GM23338 (cell line): ENCODE results near the gene ARHGEF10L. TPM values are rescaled to one million over a fixed set of nuclear protein-coding genes. Genes with fewer than 3 reads are reported as not detected.

ENCODE experiments used
- ATAC-seq: fragments of 200-7000 bp; cut with Tn5 transposase; 3 replicates; pipeline ENCODE4 v1.9.1; 2020
- DNase-seq: peaks from one replicate; pipeline ENCODE4 v3.0.0-alpha.2; 2015; ENCODE audit warnings: low spot score
- H2AFZ ChIP-seq: fragments of 200-600 bp; sonication (generic); 2 replicates; pipeline ENCODE4 v1.8.0; 2016; ENCODE audit warnings: antibody characterized with exemption, mild to moderate bottlenecking, moderate library complexity
- H3F3A ChIP-seq: fragments of 200-600 bp; sonication (generic); replicated peaks from 2 replicates; pipeline ENCODE4 v1.8.0; 2017; ENCODE audit warnings: antibody characterized with exemption, mixed run types, low read depth
- H3K27ac ChIP-seq: fragments of 200-600 bp; sonication (generic); 2 replicates; pipeline ENCODE4 v1.6.1; 2016; ENCODE audit warnings: low read depth
- H3K27me3 ChIP-seq: fragments of 200-600 bp; sonication (generic); 2 replicates; pipeline ENCODE4 v1.8.0; 2016; ENCODE audit warnings: mild to moderate bottlenecking, mixed run types, moderate library complexity; ENCODE audit not compliant: insufficient read depth
- H3K36me3 ChIP-seq: fragments of 200-600 bp; sonication (generic); 2 replicates; pipeline ENCODE4 v1.8.0; 2016; ENCODE audit warnings: mild to moderate bottlenecking; ENCODE audit not compliant: insufficient read depth
- H3K4me1 ChIP-seq: fragments of 200-600 bp; sonication (generic); 2 replicates; pipeline ENCODE4 v1.8.0; 2016; ENCODE audit warnings: mild to moderate bottlenecking, moderate library complexity; ENCODE audit not compliant: insufficient read depth
- H3K4me2 ChIP-seq: fragments of 200-600 bp; sonication (generic); 2 replicates; pipeline ENCODE4 v1.7.1; 2017; ENCODE audit warnings: mixed run types
- H3K4me3 ChIP-seq: fragments of 200-600 bp; sonication (generic); 2 replicates; pipeline ENCODE4 v1.6.1; 2016; ENCODE audit warnings: mixed run types
- H3K79me2 ChIP-seq: fragments of 200-600 bp; sonication (generic); replicated peaks from 2 replicates; pipeline ENCODE4 v1.8.0; 2017; ENCODE audit warnings: mild to moderate bottlenecking; ENCODE audit not compliant: insufficient read depth
- H3K9me2 ChIP-seq: fragments of 200-600 bp; sonication (generic); 2 replicates; pipeline ENCODE4 v1.8.0; 2017; ENCODE audit not compliant: insufficient read depth
- H4K20me1 ChIP-seq: fragments of 200-600 bp; sonication (generic); replicated peaks from 2 replicates; pipeline ENCODE4 v1.8.0; 2017; ENCODE audit warnings: mild to moderate bottlenecking; ENCODE audit not compliant: insufficient read depth
- H3K27ac Mint-ChIP-seq: 2 replicates; pipeline ENCODE4 v1.8.0; 2020; ENCODE audit warnings: inconsistent platforms, mild to moderate bottlenecking, moderate library complexity, mixed read lengths
- H3K27me3 Mint-ChIP-seq: 3 replicates; pipeline ENCODE4 v1.8.0; 2022; ENCODE audit warnings: low read depth, mild to moderate bottlenecking, moderate library complexity, mixed read lengths, inconsistent platforms; ENCODE audit not compliant: insufficient read depth, poor library complexity
- H3K36me3 Mint-ChIP-seq: 3 replicates; pipeline ENCODE4 v1.8.0; 2021; ENCODE audit warnings: low read depth, mild to moderate bottlenecking, inconsistent platforms, moderate library complexity, mixed read lengths
- H3K4me1 Mint-ChIP-seq: 3 replicates; pipeline ENCODE4 v1.8.0; 2020; ENCODE audit warnings: mild to moderate bottlenecking, inconsistent platforms, mixed read lengths
- H3K4me3 Mint-ChIP-seq: 3 replicates; pipeline ENCODE4 v1.8.0; 2021; ENCODE audit warnings: moderate library complexity, mild to moderate bottlenecking, inconsistent platforms, mixed read lengths
- H3K9me3 Mint-ChIP-seq: 3 replicates; pipeline ENCODE4 v1.8.0; 2020; ENCODE audit warnings: moderate library complexity, mild to moderate bottlenecking, inconsistent platforms, mixed read lengths
- EZH2 ChIP-seq: fragments of 200-600 bp; sonication (generic); IDR thresholded peaks from one replicate; pipeline ENCODE4 v1.8.0; 2017; ENCODE audit warnings: antibody characterized with exemption, mild to moderate bottlenecking, low read depth; ENCODE audit not compliant: unreplicated experiment
- JUNB ChIP-seq: IDR thresholded peaks from one replicate; pipeline ENCODE4 v1.6.1; 2016; ENCODE audit warnings: antibody characterized with exemption; ENCODE audit not compliant: unreplicated experiment
- NANOG ChIP-seq: IDR thresholded peaks from 2 replicates; pipeline ENCODE4 v1.6.1; 2016; ENCODE audit warnings: antibody characterized with exemption, borderline replicate concordance
- REST ChIP-seq: IDR thresholded peaks from one replicate; pipeline ENCODE4 v1.6.1; 2018; ENCODE audit warnings: antibody characterized with exemption; ENCODE audit not compliant: unreplicated experiment
- ZNF114 ChIP-seq: fragments of 250-450 bp; sonication (Bioruptor Pico); IDR thresholded peaks from 2 replicates; pipeline ENCODE4 v1.5.0; 2020; ENCODE audit warnings: mild to moderate bottlenecking, moderate library complexity
- ZNF331 ChIP-seq: fragments of 250-450 bp; sonication (Bioruptor Pico); IDR thresholded peaks from 2 replicates; pipeline ENCODE4 v1.5.0; 2020; ENCODE audit warnings: low read depth, mild to moderate bottlenecking, moderate library complexity
- ZNF462 ChIP-seq: fragments of 250-450 bp; sonication (Bioruptor Pico); IDR thresholded peaks from 2 replicates; pipeline ENCODE4 v1.5.0; 2020; ENCODE audit warnings: mild to moderate bottlenecking, moderate library complexity
- polyA plus RNA-seq: library from polyadenylated mRNA; unstranded; fragments of >200 nt; fragmentation: Nextera tagmentation; extraction: Ambion mirVana; gene quantifications from 2 replicates; pipeline ENCODE4 v1.2.1, GENCODE V29; 2016
- total RNA-seq: library from RNA; depleted of rRNA; stranded (reverse); fragments of >200 nt; shearing (Covaris generic); gene quantifications from 2 replicates; pipeline ENCODE4 v1.2.3, GENCODE V29; 2014
- TF ChIP-seq, protein P1 (sequence below), 2 experiments: fragments of 200-600 bp in 1 of 2; sonication (generic) in 1 of 2; conservative IDR thresholded peaks; 2 replicates each; pipeline versions ENCODE4 v1.5.1 to v1.6.1; 2016 to 2017; ENCODE audit warnings: antibody characterized with exemption in 2 of 2, low read depth in 2 of 2, mild to moderate bottlenecking in 2 of 2, moderate library complexity in 1 of 2

ARHGEF10L gene
- total and polyA plus RNA-seq, 2 experiments from 2014 or later = 12.1 to 46.8 TPM

GRCh38 chr1:17507915-17508314 is 31.6 kb upstream of the ARHGEF10L start:
- H3K9me3 Mint-ChIP-seq = no peaks in the 10 kb centered on the region
- H3K4me1 Mint-ChIP-seq = peaks cover 4% of the 10 kb centered on the region
- no peaks in the 10 kb centered on the region for H4K20me1 ChIP-seq
- H2AFZ ChIP-seq = no peak overlapping the region
- DNase-seq (peak; percentile 66), ATAC-seq (peak; percentile 91)
- peaks cover 9% of the 10 kb centered on the region for H3K27me3 Mint-ChIP-seq
- no peak overlapping the region for H3K4me3 Mint-ChIP-seq
- no peaks in the 10 kb centered on the region for H3F3A ChIP-seq
- TF ChIP-seq EZH2 (no peak), JUNB (no peak), ZNF331 (CRISPR knock-in tag) (no peak), ZNF114 (no peak)
- TF ChIP-seq, protein P1, sequence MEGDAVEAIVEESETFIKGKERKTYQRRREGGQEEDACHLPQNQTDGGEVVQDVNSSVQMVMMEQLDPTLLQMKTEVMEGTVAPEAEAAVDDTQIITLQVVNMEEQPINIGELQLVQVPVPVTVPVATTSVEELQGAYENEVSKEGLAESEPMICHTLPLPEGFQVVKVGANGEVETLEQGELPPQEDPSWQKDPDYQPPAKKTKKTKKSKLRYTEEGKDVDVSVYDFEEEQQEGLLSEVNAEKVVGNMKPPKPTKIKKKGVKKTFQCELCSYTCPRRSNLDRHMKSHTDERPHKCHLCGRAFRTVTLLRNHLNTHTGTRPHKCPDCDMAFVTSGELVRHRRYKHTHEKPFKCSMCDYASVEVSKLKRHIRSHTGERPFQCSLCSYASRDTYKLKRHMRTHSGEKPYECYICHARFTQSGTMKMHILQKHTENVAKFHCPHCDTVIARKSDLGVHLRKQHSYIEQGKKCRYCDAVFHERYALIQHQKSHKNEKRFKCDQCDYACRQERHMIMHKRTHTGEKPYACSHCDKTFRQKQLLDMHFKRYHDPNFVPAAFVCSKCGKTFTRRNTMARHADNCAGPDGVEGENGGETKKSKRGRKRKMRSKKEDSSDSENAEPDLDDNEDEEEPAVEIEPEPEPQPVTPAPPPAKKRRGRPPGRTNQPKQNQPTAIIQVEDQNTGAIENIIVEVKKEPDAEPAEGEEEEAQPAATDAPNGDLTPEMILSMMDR (conservative IDR thresholded peaks at IDR 0.05; ENCODE audit: low read depth in 2 of 2) = peak; percentile 42
- H3K27me3 ChIP-seq = no peaks in the 10 kb centered on the region
- no peak overlapping the region for H3K27ac ChIP-seq
- no peaks in the 10 kb centered on the region for H3K9me2 ChIP-seq
- no peaks in the 10 kb centered on the region for H3K36me3 Mint-ChIP-seq
- H3K4me3 ChIP-seq = no peak overlapping the region
- H3K4me2 ChIP-seq = no peak overlapping the region
- H3K36me3 ChIP-seq = no peaks in the 10 kb centered on the region
- no peaks in the 10 kb centered on the region for H3K4me1 ChIP-seq
- H3K79me2 ChIP-seq = no peaks in the 10 kb centered on the region
- H3K27ac Mint-ChIP-seq = no peak overlapping the region

GRCh38 chr1:17509363-17509762 is 30.1 kb upstream of the ARHGEF10L start:
- Histone ChIP-seq H3K36me3 (no peaks in the 10 kb centered on the region), H4K20me1 (no peaks in the 10 kb centered on the region), H3K79me2 (no peaks in the 10 kb centered on the region), H3K27ac (no peak overlapping the region), H2AFZ (no peak overlapping the region), H3K4me2 (no peak overlapping the region), H3K4me3 (no peak overlapping the region), H3K4me1 (no peaks in the 10 kb centered on the region), H3F3A (no peaks in the 10 kb centered on the region), H3K27me3 (no peaks in the 10 kb centered on the region), H3K9me2 (no peaks in the 10 kb centered on the region)
- Mint-ChIP-seq H3K9me3 (no peaks in the 10 kb centered on the region), H3K36me3 (no peaks in the 10 kb centered on the region), H3K4me3 (no peak overlapping the region), H3K27me3 (peaks cover 6% of the 10 kb centered on the region), H3K4me1 (peaks cover 2% of the 10 kb centered on the region; the same call in 2 of the 3 replicates), H3K27ac (no peak overlapping the region)
- no peak for DNase-seq
- ATAC-seq = no peak; the same call in 2 of the 3 replicates
- TF ChIP-seq REST = no peak
- no peak for TF ChIP-seq ZNF462 (CRISPR knock-in tag)
- no peak for TF ChIP-seq NANOG
- TF ChIP-seq, protein P1 (conservative IDR thresholded peaks at IDR 0.05; ENCODE audit: low read depth in 2 of 2) = no peak
